Activated CD8-positive, alpha-beta memory T cell treated with anti-CD3 and anti-CD28 coated beads, Interleukin-2, amount 10 ng/mL, durations not matched to agents 7 days and 5 days (primary cell): ENCODE results near the gene LRIG1. TPM values are rescaled to one million over a fixed set of nuclear protein-coding genes. Genes with fewer than 3 reads are reported as not detected.

Source experiments
- ATAC-seq: fragments of 150-1000 bp; cut with Tn5 transposase; one replicate; pipeline ENCODE4 v1.10.0; 2021; ENCODE audit warnings: moderate library complexity
- CTCF ChIA-PET: fragments of 350-600 bp; sonication (Branson Sonifier 250); formaldehyde crosslinking; loops from one replicate; lab custom pipeline; 2021; ENCODE audit warnings: antibody characterized with exemption; lab: Charles Lee
- DNase-seq: peaks from one replicate; pipeline ENCODE4 v3.0.0-alpha.2; 2020
- H3K27ac Mint-ChIP-seq: one replicate; pipeline ENCODE4 v1.8.0; 2021; ENCODE audit warnings: mild to moderate bottlenecking, mixed read lengths
- H3K27me3 Mint-ChIP-seq: one replicate; pipeline ENCODE4 v1.8.0; 2021; ENCODE audit warnings: mixed read lengths
- H3K36me3 Mint-ChIP-seq: one replicate; pipeline ENCODE4 v1.8.0; 2021; ENCODE audit warnings: mild to moderate bottlenecking, mixed read lengths
- H3K4me1 Mint-ChIP-seq: one replicate; pipeline ENCODE4 v1.8.0; 2021; ENCODE audit warnings: mixed read lengths
- H3K4me3 Mint-ChIP-seq: one replicate; pipeline ENCODE4 v1.8.0; 2021; ENCODE audit warnings: mild to moderate bottlenecking, moderate library complexity, mixed read lengths
- H3K9me3 Mint-ChIP-seq: one replicate; pipeline ENCODE4 v1.8.0; 2022; ENCODE audit warnings: low read depth, mixed read lengths
- total RNA-seq, 2 experiments: library from RNA; stranded (reverse); gene quantifications; one replicate each; pipeline ENCODE4 v1.2.3, GENCODE V29; 2021

Gene LRIG1
- total RNA-seq, 2 experiments from 2014 or later, result 21.0 to 31.6 TPM

GRCh38 chr3:66379565-66379964 is 121.3 kb downstream of the LRIG1 start:
- DNase-seq (no peak), ATAC-seq (no peak)
- Mint-ChIP-seq H3K9me3 (no peaks in the 10 kb centered on the region), H3K27ac (no peak overlapping the region), H3K4me3 (no peak overlapping the region), H3K4me1 (peaks cover 7% of the 10 kb centered on the region), H3K36me3 (peaks cover 44% of the 10 kb centered on the region), H3K27me3 (no peaks in the 10 kb centered on the region)
- CTCF ChIA-PET, result interaction anchor here (1.0 to 2.6 kb wide), 2 partner anchors 28 to 126 kb away, joined by 3 to 7 read pairs; no protein-coding TSS in a partner anchor

GRCh38 chr3:66378256-66378655 is 122.6 kb downstream of the LRIG1 start:
- Mint-ChIP-seq H3K4me3 (no peak overlapping the region), H3K9me3 (no peaks in the 10 kb centered on the region), H3K27me3 (no peaks in the 10 kb centered on the region), H3K4me1 (peaks cover 9% of the 10 kb centered on the region), H3K36me3 (peaks cover 31% of the 10 kb centered on the region), H3K27ac (peak overlapping the region; percentile 86)
- CTCF ChIA-PET, result interaction anchor here (0.7 to 2.6 kb wide), 16 partner anchors 8 to 437 kb away, joined by 3 to 10 read pairs (median 4); no protein-coding TSS in a partner anchor
- no peak for ATAC-seq
- no peak for DNase-seq

GRCh38 chr3:66377800-66378199 is 123.0 kb downstream of the LRIG1 start:
- Mint-ChIP-seq H3K9me3 (no peaks in the 10 kb centered on the region), H3K4me3 (no peak overlapping the region), H3K27me3 (no peaks in the 10 kb centered on the region), H3K27ac (peak overlapping the region; percentile 86), H3K36me3 (peaks cover 30% of the 10 kb centered on the region), H3K4me1 (peaks cover 9% of the 10 kb centered on the region)
- ATAC-seq, result no peak
- CTCF ChIA-PET, result interaction anchor here (0.6 to 2.6 kb wide), 17 partner anchors 8 to 437 kb away, joined by 3 to 10 read pairs (median 4); no protein-coding TSS in a partner anchor
- no peak for DNase-seq

GRCh38 chr3:66376568-66376967 is 124.3 kb downstream of the LRIG1 start:
- Mint-ChIP-seq H3K36me3 (peaks cover 22% of the 10 kb centered on the region), H3K27me3 (no peaks in the 10 kb centered on the region), H3K9me3 (no peaks in the 10 kb centered on the region), H3K4me1 (peaks cover 9% of the 10 kb centered on the region), H3K27ac (no peak overlapping the region), H3K4me3 (no peak overlapping the region)
- DNase-seq (no peak), ATAC-seq (no peak)
- CTCF ChIA-PET, result interaction anchor here (1.3 kb wide), 1 partner anchor 92 kb away, joined by 3 read pairs; no protein-coding TSS in a partner anchor

GRCh38 chr3:66372681-66373350 is 128.0 kb downstream of the LRIG1 start:
- Mint-ChIP-seq H3K27me3 (no peaks in the 10 kb centered on the region), H3K4me1 (peaks cover 3% of the 10 kb centered on the region), H3K9me3 (no peaks in the 10 kb centered on the region), H3K36me3 (peaks cover 5% of the 10 kb centered on the region), H3K4me3 (no peak overlapping the region), H3K27ac (no peak overlapping the region)
- ATAC-seq (peak; percentile 51), DNase-seq (no peak)
- CTCF ChIA-PET, result interaction anchor here (0.9 to 1.5 kb wide), 5 partner anchors 31 to 449 kb away, joined by 3 to 6 read pairs (median 4); no protein-coding TSS in a partner anchor

- no peaks in the 10 kb centered on the region for H3K9me3 Mint-ChIP-seq
Measured at GRCh38 chr3:66371432-66371831, 129.4 kb downstream of the LRIG1 start.

GRCh38 chr3:66370179-66370578 is 130.6 kb downstream of the LRIG1 start:
- CTCF ChIA-PET, result interaction anchor here (1.0 kb wide), 1 partner anchor 8 kb away, joined by 3 read pairs; no protein-coding TSS in a partner anchor
- H3K4me3 Mint-ChIP-seq, result no peak overlapping the region
- ATAC-seq (no peak), DNase-seq (no peak)
- H3K27ac Mint-ChIP-seq, result no peak overlapping the region
- no peaks in the 10 kb centered on the region for H3K36me3 Mint-ChIP-seq
- H3K4me1 Mint-ChIP-seq, result peaks cover 2% of the 10 kb centered on the region
- H3K9me3 Mint-ChIP-seq, result no peaks in the 10 kb centered on the region
- no peaks in the 10 kb centered on the region for H3K27me3 Mint-ChIP-seq

More at GRCh38 chr3:66371432-66371831, 129.4 kb downstream of the LRIG1 start:
- Mint-ChIP-seq H3K27me3 (no peaks in the 10 kb centered on the region), H3K4me1 (peaks cover 2% of the 10 kb centered on the region), H3K27ac (no peak overlapping the region), H3K36me3 (peaks cover 5% of the 10 kb centered on the region), H3K4me3 (no peak overlapping the region)
- CTCF ChIA-PET, result interaction anchor here (1.4 kb wide), 1 partner anchor 451 kb away, joined by 6 read pairs; no protein-coding TSS in a partner anchor
- ATAC-seq (no peak), DNase-seq (no peak)

- CTCF ChIA-PET, result no interaction called here
- no peaks in the 10 kb centered on the region for H3K36me3 Mint-ChIP-seq
- H3K27ac Mint-ChIP-seq, result no peak overlapping the region
- no peaks in the 10 kb centered on the region for H3K9me3 Mint-ChIP-seq
- H3K4me3 Mint-ChIP-seq, result no peak overlapping the region
- ATAC-seq (no peak), DNase-seq (no peak)
- H3K27me3 Mint-ChIP-seq, result no peaks in the 10 kb centered on the region
- no peaks in the 10 kb centered on the region for H3K4me1 Mint-ChIP-seq
Measured at GRCh38 chr3:66367979-66368378, 132.8 kb downstream of the LRIG1 start.

GRCh38 chr3:66366747-66367146 is 134.1 kb downstream of the LRIG1 start:
- DNase-seq, result no peak
- Mint-ChIP-seq H3K27me3 (no peaks in the 10 kb centered on the region), H3K4me1 (no peaks in the 10 kb centered on the region), H3K27ac (no peak overlapping the region), H3K9me3 (no peaks in the 10 kb centered on the region), H3K4me3 (no peak overlapping the region), H3K36me3 (no peaks in the 10 kb centered on the region)
- CTCF ChIA-PET, result interaction anchor here (1.0 to 1.9 kb wide), 3 partner anchors 11 to 41 kb away, joined by 3 to 5 read pairs (median 5); no protein-coding TSS in a partner anchor
- no peak for ATAC-seq

- CTCF ChIA-PET, result no interaction called here
Measured at GRCh38 chr3:66365080-66365479, 135.7 kb downstream of the LRIG1 start.

GRCh38 chr3:66363148-66363547 is 137.7 kb downstream of the LRIG1 start:
- no peaks in the 10 kb centered on the region for H3K9me3 Mint-ChIP-seq
- H3K27me3 Mint-ChIP-seq, result no peaks in the 10 kb centered on the region
- H3K27ac Mint-ChIP-seq, result no peak overlapping the region
- ATAC-seq (no peak), DNase-seq (no peak)
- H3K36me3 Mint-ChIP-seq, result peaks cover 3% of the 10 kb centered on the region
- CTCF ChIA-PET, result no interaction called here
- no peaks in the 10 kb centered on the region for H3K4me1 Mint-ChIP-seq
- H3K4me3 Mint-ChIP-seq, result no peak overlapping the region

More at GRCh38 chr3:66365080-66365479, 135.7 kb downstream of the LRIG1 start:
- H3K27ac Mint-ChIP-seq, result no peak overlapping the region
- no peaks in the 10 kb centered on the region for H3K4me1 Mint-ChIP-seq
- H3K36me3 Mint-ChIP-seq, result peaks cover 3% of the 10 kb centered on the region
- no peaks in the 10 kb centered on the region for H3K27me3 Mint-ChIP-seq
- DNase-seq, result no peak
- no peak overlapping the region for H3K4me3 Mint-ChIP-seq
- no peaks in the 10 kb centered on the region for H3K9me3 Mint-ChIP-seq
- ATAC-seq, result no peak

- no peaks in the 10 kb centered on the region for H3K4me1 Mint-ChIP-seq
- H3K36me3 Mint-ChIP-seq, result peaks cover 3% of the 10 kb centered on the region
- DNase-seq (no peak), ATAC-seq (no peak)
- H3K27me3 Mint-ChIP-seq, result no peaks in the 10 kb centered on the region
- CTCF ChIA-PET, result no interaction called here
- H3K27ac Mint-ChIP-seq, result no peak overlapping the region
- H3K4me3 Mint-ChIP-seq, result no peak overlapping the region
- H3K9me3 Mint-ChIP-seq, result no peaks in the 10 kb centered on the region
Measured at GRCh38 chr3:66362541-66362941, 138.3 kb downstream of the LRIG1 start.

GRCh38 chr3:66361356-66361755 is 139.5 kb downstream of the LRIG1 start:
- DNase-seq (no peak), ATAC-seq (no peak)
- no peaks in the 10 kb centered on the region for H3K4me1 Mint-ChIP-seq
- H3K27ac Mint-ChIP-seq, result no peak overlapping the region
- H3K36me3 Mint-ChIP-seq, result peaks cover 3% of the 10 kb centered on the region
- H3K9me3 Mint-ChIP-seq, result no peaks in the 10 kb centered on the region
- CTCF ChIA-PET, result no interaction called here
- H3K4me3 Mint-ChIP-seq, result no peak overlapping the region
- no peaks in the 10 kb centered on the region for H3K27me3 Mint-ChIP-seq

- Mint-ChIP-seq H3K9me3 (no peaks in the 10 kb centered on the region), H3K4me3 (no peak overlapping the region), H3K27ac (no peak overlapping the region), H3K27me3 (no peaks in the 10 kb centered on the region), H3K4me1 (peaks cover 14% of the 10 kb centered on the region), H3K36me3 (no peaks in the 10 kb centered on the region)
- DNase-seq, result no peak
- no peak for ATAC-seq
- CTCF ChIA-PET, result interaction anchor here (1.3 kb wide), 1 partner anchor 12 kb away, joined by 5 read pairs; no protein-coding TSS in a partner anchor
Measured at GRCh38 chr3:66355997-66356396, 144.8 kb downstream of the LRIG1 start.
